Thoracic aorta (tissue), 2 donors: Measurements from ENCODE around the gene TRIM62. TPM values are rescaled to one million over a fixed set of nuclear protein-coding genes. Genes with fewer than 3 reads are reported as not detected.

Source experiments
- ATAC-seq: fragments of 150-250 bp; one replicate; pipeline ENCODE4 v1.8.0; 2017; ENCODE audit warnings: low read depth; ENCODE audit not compliant: insufficient number of reproducible peaks, low FRiP score
- DNase-seq: peaks from one replicate; pipeline ENCODE4 v3.0.0-alpha.2; 2020; ENCODE audit warnings: low spot score
- H3K27ac ChIP-seq, 2 donors: fragments of 200-600 bp; sonication (generic); 1 replicate in 1 of 2; 2 replicates in 1 of 2; pipeline ENCODE4 v1.5.1; 2016; ENCODE audit warnings: mild to moderate bottlenecking in 2 of 2, moderate library complexity in 2 of 2
- H3K27me3 ChIP-seq: fragments of 200-600 bp; sonication (generic); replicated peaks from 2 replicates; pipeline ENCODE4 v1.6.0; 2016; ENCODE audit warnings: mild to moderate bottlenecking; ENCODE audit not compliant: insufficient read depth
- H3K36me3 ChIP-seq: fragments of 200-600 bp; sonication (generic); one replicate; pipeline ENCODE4 v1.5.1; 2016
- H3K4me1 ChIP-seq, 2 donors: fragments of 200-600 bp; sonication (generic); 1 replicate in 1 of 2; 2 replicates in 1 of 2; pipeline versions ENCODE4 v1.5.1 to v1.6.0; 2016; ENCODE audit warnings: low read depth in 2 of 2, mild to moderate bottlenecking in 1 of 2; ENCODE audit not compliant: control insufficient read depth in 1 of 2
- H3K4me3 ChIP-seq: fragments of 200-600 bp; sonication (generic); 2 replicates; pipeline ENCODE4 v1.5.1; 2016; ENCODE audit warnings: mild to moderate bottlenecking
- H3K9me3 ChIP-seq: fragments of 200-600 bp; sonication (generic); 2 replicates; pipeline ENCODE4 v1.5.1; 2016
- total RNA-seq, 2 donors: library from RNA; depleted of rRNA; stranded (reverse); fragments of >200 nt; gene quantifications; one replicate each; pipeline versions ENCODE4 v1.1.0 to v1.2.3, GENCODE V29; 2016
- TF ChIP-seq, protein P1 (sequence below): fragments of 200-600 bp; sonication (generic); IDR thresholded peaks from one replicate; pipeline ENCODE4 v1.5.1; 2019; ENCODE audit warnings: antibody characterized with exemption

TRIM62 gene
- total RNA-seq, 2 donors from 2014 or later = 13.0 to 14.0 TPM

DNA sequence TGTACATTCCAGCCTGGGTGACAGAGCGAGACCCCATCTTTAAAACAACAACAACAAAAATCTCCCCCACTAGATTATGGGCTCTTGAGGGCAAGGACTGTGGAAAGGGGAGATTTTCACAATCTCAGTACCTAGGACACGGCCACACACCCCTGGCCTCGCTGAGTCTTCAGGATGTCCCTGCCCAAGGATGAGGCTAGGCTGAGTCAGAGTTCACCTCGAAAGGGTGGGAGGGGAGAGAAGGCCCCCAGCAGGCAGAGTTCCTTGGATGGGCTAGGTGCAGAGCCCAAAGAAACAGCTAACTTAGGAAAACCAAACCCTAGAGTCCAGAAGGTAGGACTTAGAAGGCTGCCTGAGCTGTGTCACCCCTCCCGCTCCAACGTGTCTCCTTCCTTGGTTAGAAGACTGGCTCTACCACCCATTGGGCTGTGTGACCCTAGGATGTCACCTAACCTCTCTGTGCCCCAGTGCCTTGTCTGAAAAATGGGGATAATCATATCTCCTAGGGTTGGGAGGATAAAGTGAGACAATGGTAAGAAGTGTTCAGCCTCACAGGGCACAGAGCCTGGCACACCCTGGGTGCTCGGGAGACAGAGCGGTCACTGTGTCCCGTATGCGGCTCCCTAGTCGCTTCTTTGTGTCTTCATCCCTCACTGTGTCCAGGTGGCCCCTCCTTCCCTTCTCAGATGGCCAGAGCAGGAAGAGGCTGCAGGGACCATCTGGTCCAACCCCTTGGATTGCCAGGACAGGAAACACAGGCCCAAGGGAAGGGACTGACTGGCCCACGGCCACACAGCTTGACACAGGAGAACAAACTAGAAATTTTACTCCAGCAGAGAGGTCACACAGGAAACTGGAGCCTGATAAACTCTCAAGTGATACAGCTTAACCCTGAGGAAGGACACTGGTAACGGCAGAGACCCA, 11.2 kb downstream of the TRIM62 start:
- TF ChIP-seq, protein P1, sequence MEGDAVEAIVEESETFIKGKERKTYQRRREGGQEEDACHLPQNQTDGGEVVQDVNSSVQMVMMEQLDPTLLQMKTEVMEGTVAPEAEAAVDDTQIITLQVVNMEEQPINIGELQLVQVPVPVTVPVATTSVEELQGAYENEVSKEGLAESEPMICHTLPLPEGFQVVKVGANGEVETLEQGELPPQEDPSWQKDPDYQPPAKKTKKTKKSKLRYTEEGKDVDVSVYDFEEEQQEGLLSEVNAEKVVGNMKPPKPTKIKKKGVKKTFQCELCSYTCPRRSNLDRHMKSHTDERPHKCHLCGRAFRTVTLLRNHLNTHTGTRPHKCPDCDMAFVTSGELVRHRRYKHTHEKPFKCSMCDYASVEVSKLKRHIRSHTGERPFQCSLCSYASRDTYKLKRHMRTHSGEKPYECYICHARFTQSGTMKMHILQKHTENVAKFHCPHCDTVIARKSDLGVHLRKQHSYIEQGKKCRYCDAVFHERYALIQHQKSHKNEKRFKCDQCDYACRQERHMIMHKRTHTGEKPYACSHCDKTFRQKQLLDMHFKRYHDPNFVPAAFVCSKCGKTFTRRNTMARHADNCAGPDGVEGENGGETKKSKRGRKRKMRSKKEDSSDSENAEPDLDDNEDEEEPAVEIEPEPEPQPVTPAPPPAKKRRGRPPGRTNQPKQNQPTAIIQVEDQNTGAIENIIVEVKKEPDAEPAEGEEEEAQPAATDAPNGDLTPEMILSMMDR = no peak
- Histone ChIP-seq H3K27ac (no peak overlapping the region), H3K36me3 (no peaks in the 10 kb centered on the region), H3K4me1 (no peaks in the 10 kb centered on the region), H3K9me3 (no peaks in the 10 kb centered on the region), H3K4me3 (no peak overlapping the region), H3K27me3 (no peaks in the 10 kb centered on the region)
- ATAC-seq = no peak
- DNase-seq = no peak

DNA sequence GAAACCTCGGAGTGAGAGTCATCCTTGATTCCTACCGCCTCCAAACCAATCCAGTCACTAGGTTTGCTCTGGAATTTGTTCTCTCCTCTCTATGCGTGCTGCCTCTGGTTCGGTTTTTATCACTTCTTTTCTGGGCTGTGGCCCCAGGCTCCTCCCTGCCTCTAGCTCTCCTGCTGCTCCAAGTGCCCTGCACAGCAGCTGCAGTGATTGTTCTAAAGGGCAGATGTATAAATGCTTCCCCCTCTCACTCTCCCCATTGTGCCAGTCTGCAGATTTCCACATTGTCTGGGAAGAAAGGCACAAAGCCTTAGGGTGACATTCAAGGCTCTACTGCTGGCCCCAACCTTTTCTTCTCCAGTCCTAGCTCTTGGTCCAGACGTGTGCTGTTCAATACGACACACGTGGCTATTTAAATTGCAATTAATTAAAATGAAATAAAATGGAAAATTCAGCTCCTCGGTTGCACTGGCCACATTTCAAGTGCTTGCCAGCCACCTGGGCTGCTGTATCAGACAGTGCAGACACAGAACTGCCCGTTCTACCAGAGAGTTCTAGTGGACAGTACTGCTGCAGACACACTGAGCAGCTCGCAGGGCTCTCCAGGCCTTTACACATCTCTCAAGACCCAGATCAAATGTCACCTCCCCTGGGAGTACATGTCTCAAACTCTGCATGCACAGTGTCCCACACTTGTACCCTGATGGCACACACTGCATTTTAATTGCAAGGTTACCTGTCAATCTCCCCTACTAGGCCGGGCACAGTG, 12.4 kb downstream of the TRIM62 start:
- H3K9me3 ChIP-seq = no peaks in the 10 kb centered on the region
- H3K27ac ChIP-seq = no peak overlapping the region
- DNase-seq (no peak), ATAC-seq (no peak)
- H3K4me3 ChIP-seq = no peak overlapping the region
- TF ChIP-seq, protein P1 = no peak
- H3K27me3 ChIP-seq = no peaks in the 10 kb centered on the region
- no peaks in the 10 kb centered on the region for H3K4me1 ChIP-seq
- H3K36me3 ChIP-seq = no peaks in the 10 kb centered on the region

DNA sequence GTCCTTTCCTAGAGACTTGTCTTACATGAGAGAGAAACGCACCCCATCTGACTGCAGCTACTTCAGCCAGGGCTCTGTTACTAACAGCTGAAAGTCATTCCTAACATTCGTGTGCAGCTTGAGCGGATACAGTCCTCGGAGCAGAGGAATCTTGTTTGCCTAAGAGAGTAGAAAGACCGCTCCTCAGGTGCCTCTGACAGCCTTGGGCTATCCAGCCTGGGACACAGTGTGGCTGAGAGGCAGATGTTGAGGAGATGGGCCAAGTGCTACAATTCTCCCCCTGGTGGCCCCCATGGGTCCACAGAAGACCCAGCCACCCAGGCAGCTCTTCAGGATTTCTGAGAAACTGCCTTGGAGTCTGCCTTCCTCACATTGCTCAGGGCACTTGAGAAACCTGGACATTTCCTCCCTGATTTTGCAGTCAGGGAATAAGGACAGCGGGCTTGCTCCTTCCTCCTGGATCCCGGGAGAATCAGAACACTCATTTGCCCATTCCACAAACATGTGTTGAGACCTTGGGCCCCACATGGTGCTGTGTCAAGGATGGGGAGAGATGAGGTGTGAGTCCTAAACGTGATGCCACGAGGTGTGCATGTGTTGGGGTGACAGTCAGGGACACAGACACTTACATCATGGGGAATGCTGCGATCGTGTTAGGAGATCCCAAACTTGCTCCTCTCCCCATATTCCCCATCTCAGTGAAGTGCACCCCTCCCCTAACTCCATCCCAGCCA, 13.1 kb downstream of the TRIM62 start:
- H3K27ac ChIP-seq = no peak overlapping the region
- no peaks in the 10 kb centered on the region for H3K9me3 ChIP-seq
- TF ChIP-seq, protein P1 = no peak
- H3K27me3 ChIP-seq = no peaks in the 10 kb centered on the region
- H3K4me3 ChIP-seq = no peak overlapping the region
- DNase-seq (no peak), ATAC-seq (no peak)
- no peaks in the 10 kb centered on the region for H3K36me3 ChIP-seq
- H3K4me1 ChIP-seq = peaks cover under 1 to 6% of the 10 kb centered on the region in 2 donors

DNA sequence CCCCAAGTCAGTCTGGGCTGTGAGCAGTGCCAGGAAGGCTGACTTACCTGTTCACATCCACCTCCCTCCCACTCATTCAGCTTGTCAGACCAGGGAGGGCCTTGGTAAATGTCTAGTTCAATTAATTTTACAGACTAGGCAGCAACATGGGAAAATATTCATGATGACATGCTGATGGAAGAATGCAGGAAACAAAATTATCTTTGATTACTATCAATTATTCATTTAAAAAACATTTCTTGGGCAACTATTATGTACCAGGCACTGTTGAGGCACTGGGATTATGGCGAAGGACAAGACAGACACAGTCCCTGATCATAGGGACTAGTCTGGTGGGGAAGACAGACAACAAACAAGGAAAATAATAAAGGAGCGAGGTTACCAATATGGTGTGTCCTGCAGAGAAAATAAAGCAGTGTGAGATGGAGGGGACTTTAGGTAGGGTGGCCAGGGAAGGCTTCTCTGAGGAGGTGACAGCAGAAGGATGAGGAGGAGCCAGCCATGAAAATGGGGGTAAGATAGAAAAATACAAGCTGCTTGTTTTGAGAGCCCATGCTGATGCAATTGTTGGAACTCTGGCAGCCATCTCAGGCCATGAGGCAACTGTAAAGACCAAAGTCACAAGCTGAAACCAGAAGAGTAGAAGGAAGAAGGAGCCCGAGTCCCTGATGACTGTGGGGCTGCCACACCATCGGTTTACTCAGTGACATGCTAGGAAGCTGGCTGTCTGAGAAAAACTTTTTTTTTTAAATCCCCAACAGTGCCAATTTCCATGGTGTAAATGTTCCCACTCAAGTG, 14.0 kb downstream of the TRIM62 start:
- TF ChIP-seq, protein P1 = no peak
- Histone ChIP-seq H3K4me1 (peaks cover 4 to 15% of the 10 kb centered on the region in 2 donors), H3K9me3 (no peaks in the 10 kb centered on the region), H3K4me3 (no peak overlapping the region), H3K36me3 (no peaks in the 10 kb centered on the region), H3K27ac (no peak overlapping the region), H3K27me3 (no peaks in the 10 kb centered on the region)
- ATAC-seq (no peak), DNase-seq (no peak)
